ENCODE data around the gene XIST.

DNA sequence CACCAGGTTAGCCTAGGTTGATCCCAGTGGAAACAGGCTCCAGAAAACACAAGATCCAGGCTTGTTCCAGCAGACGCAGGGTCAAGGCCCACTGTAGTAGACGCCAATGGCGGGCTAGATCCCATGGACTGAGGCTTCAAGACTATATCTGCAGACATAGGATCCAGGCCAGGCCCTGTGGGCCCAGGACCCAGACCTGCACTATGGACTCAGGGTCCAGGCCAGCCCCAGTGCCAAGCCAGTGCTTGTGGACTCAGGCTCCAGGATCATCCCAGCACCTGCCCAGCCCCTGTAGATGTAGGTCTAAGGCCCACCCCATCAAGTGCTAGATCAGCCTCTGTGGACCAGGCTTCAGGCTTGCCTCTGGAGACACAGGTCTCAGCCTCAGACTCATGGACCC, 11.3 kb upstream of the XIST start:
- TF ChIP-seq, protein P1, sequence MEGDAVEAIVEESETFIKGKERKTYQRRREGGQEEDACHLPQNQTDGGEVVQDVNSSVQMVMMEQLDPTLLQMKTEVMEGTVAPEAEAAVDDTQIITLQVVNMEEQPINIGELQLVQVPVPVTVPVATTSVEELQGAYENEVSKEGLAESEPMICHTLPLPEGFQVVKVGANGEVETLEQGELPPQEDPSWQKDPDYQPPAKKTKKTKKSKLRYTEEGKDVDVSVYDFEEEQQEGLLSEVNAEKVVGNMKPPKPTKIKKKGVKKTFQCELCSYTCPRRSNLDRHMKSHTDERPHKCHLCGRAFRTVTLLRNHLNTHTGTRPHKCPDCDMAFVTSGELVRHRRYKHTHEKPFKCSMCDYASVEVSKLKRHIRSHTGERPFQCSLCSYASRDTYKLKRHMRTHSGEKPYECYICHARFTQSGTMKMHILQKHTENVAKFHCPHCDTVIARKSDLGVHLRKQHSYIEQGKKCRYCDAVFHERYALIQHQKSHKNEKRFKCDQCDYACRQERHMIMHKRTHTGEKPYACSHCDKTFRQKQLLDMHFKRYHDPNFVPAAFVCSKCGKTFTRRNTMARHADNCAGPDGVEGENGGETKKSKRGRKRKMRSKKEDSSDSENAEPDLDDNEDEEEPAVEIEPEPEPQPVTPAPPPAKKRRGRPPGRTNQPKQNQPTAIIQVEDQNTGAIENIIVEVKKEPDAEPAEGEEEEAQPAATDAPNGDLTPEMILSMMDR (IDR thresholded peaks at IDR 0.05), result no peak
- no peak for TF ChIP-seq POLR2A (IDR thresholded peaks at IDR 0.05)
